ENCODE data around the gene ITPRID1.

- no peak for TF ChIP-seq EZH2 (IDR thresholded peaks at IDR 0.05; ENCODE audit: borderline replicate concordance, low read depth, low read length, poor library complexity, severe bottlenecking)
- TF ChIP-seq, protein P1, sequence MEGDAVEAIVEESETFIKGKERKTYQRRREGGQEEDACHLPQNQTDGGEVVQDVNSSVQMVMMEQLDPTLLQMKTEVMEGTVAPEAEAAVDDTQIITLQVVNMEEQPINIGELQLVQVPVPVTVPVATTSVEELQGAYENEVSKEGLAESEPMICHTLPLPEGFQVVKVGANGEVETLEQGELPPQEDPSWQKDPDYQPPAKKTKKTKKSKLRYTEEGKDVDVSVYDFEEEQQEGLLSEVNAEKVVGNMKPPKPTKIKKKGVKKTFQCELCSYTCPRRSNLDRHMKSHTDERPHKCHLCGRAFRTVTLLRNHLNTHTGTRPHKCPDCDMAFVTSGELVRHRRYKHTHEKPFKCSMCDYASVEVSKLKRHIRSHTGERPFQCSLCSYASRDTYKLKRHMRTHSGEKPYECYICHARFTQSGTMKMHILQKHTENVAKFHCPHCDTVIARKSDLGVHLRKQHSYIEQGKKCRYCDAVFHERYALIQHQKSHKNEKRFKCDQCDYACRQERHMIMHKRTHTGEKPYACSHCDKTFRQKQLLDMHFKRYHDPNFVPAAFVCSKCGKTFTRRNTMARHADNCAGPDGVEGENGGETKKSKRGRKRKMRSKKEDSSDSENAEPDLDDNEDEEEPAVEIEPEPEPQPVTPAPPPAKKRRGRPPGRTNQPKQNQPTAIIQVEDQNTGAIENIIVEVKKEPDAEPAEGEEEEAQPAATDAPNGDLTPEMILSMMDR (conservative IDR thresholded peaks at IDR 0.05; ENCODE audit: low read depth, low read length) = no peak
These were observed 99.7 kb downstream of the ITPRID1 start for GRCh38 chr7:31613604-31614003.

Measured in A673 (cell line).